Measurements from ENCODE around the gene GLI2. TPM values are rescaled to one million over a fixed set of nuclear protein-coding genes. Genes with fewer than 3 reads are reported as not detected.

Gene GLI2
- total and polyA plus RNA-seq, 9 of the 15 experiments (the other 6 are each of a cell fraction or from before 2014, with no cell fraction given): 0.24 TPM; not detected in 8

DNA sequence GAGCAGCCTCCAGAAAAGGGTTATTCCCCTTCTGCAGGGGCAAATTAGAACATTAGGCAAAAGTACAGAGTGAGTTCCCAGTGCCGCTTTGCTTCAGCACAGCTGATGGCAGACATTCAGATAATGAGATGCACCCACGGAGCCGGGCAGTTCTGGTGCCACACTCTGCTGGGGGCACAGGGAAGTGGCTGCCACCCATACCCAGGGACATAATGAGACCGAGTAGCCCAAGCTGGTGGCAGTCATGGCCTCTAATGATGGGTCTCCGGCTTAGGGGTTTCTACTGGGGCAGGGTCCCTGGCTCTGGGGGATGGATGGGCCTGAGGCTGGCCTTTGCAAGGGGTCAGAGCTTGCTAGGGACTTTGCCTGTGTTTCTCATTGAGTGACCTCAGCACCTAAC is 26.2 kb downstream of the GLI2 start (continued):
- TF ChIP-seq, protein P1, sequence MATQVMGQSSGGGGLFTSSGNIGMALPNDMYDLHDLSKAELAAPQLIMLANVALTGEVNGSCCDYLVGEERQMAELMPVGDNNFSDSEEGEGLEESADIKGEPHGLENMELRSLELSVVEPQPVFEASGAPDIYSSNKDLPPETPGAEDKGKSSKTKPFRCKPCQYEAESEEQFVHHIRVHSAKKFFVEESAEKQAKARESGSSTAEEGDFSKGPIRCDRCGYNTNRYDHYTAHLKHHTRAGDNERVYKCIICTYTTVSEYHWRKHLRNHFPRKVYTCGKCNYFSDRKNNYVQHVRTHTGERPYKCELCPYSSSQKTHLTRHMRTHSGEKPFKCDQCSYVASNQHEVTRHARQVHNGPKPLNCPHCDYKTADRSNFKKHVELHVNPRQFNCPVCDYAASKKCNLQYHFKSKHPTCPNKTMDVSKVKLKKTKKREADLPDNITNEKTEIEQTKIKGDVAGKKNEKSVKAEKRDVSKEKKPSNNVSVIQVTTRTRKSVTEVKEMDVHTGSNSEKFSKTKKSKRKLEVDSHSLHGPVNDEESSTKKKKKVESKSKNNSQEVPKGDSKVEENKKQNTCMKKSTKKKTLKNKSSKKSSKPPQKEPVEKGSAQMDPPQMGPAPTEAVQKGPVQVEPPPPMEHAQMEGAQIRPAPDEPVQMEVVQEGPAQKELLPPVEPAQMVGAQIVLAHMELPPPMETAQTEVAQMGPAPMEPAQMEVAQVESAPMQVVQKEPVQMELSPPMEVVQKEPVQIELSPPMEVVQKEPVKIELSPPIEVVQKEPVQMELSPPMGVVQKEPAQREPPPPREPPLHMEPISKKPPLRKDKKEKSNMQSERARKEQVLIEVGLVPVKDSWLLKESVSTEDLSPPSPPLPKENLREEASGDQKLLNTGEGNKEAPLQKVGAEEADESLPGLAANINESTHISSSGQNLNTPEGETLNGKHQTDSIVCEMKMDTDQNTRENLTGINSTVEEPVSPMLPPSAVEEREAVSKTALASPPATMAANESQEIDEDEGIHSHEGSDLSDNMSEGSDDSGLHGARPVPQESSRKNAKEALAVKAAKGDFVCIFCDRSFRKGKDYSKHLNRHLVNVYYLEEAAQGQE (IDR thresholded peaks at IDR 0.05; ENCODE audit: borderline replicate concordance): no peak
- TF ChIP-seq, protein P1 (CRISPR knock-in tag; IDR thresholded peaks at IDR 0.05; ENCODE audit: low read depth): no peak
- no peak for TF ChIP-seq ZNF146 (CRISPR knock-in tag; IDR thresholded peaks at IDR 0.05; ENCODE audit: unreplicated experiment)
- TF ChIP-seq, protein P2, sequence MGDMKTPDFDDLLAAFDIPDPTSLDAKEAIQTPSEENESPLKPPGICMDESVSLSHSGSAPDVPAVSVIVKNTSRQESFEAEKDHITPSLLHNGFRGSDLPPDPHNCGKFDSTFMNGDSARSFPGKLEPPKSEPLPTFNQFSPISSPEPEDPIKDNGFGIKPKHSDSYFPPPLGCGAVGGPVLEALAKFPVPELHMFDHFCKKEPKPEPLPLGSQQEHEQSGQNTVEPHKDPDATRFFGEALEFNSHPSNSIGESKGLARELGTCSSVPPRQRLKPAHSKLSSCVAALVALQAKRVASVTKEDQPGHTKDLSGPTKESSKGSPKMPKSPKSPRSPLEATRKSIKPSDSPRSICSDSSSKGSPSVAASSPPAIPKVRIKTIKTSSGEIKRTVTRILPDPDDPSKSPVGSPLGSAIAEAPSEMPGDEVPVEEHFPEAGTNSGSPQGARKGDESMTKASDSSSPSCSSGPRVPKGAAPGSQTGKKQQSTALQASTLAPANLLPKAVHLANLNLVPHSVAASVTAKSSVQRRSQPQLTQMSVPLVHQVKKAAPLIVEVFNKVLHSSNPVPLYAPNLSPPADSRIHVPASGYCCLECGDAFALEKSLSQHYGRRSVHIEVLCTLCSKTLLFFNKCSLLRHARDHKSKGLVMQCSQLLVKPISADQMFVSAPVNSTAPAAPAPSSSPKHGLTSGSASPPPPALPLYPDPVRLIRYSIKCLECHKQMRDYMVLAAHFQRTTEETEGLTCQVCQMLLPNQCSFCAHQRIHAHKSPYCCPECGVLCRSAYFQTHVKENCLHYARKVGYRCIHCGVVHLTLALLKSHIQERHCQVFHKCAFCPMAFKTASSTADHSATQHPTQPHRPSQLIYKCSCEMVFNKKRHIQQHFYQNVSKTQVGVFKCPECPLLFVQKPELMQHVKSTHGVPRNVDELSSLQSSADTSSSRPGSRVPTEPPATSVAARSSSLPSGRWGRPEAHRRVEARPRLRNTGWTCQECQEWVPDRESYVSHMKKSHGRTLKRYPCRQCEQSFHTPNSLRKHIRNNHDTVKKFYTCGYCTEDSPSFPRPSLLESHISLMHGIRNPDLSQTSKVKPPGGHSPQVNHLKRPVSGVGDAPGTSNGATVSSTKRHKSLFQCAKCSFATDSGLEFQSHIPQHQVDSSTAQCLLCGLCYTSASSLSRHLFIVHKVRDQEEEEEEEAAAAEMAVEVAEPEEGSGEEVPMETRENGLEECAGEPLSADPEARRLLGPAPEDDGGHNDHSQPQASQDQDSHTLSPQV (IDR thresholded peaks at IDR 0.05): no peak
- no peak for TF ChIP-seq SIRT6 (IDR thresholded peaks at IDR 0.05; ENCODE audit: low read depth, low read length)
- no peak for TF ChIP-seq ZSCAN32 (CRISPR knock-in tag; IDR thresholded peaks at IDR 0.05)
- TF ChIP-seq MNT (conservative IDR thresholded peaks at IDR 0.05): no peak

All from K562 (cell line).